Measurements from ENCODE around the gene ACAA1. TPM values are rescaled to one million over a fixed set of nuclear protein-coding genes. Genes with fewer than 3 reads are reported as not detected.

Gene ACAA1
- polyA plus RNA-seq, 1 experiment: 47.6 TPM

GRCh38 chr3:38149708-38150107, 12.8 kb upstream of the ACAA1 start:
- ChIA-PET POLR2A (no interaction called here), CTCF (no interaction called here)

GRCh38 chr3:38148311-38148882, 11.5 kb upstream of the ACAA1 start:
- Histone ChIP-seq H3K4me3 (ENCODE audit: low read depth, low read length) (no peak overlapping the region), H3K27ac (ENCODE audit: low read depth, low read length) (no peak overlapping the region), H3K9me3 (ENCODE audit: control insufficient read depth, insufficient read depth, low read length) (no peaks in the 10 kb centered on the region; the same call in 1 of the 2 replicates), H3K27me3 (ENCODE audit: control insufficient read depth, insufficient read depth, low read length) (no peaks in the 10 kb centered on the region)
- no peak for TF ChIP-seq CTCF (IDR thresholded peaks at IDR 0.05; ENCODE audit: low read depth, low read length)
- ChIA-PET POLR2A (no interaction called here), CTCF (interaction anchor here (0.7 kb wide), 1 partner anchor 332 kb away, joined by 3 read pairs; no protein-coding TSS in a partner anchor)
- DNase-seq (ENCODE audit: low read depth, low spot score): no peak

More at GRCh38 chr3:38149708-38150107, 12.8 kb upstream of the ACAA1 start:
- no peaks in the 10 kb centered on the region; the same call in 1 of the 2 replicates for H3K9me3 ChIP-seq (ENCODE audit: control insufficient read depth, insufficient read depth, low read length)
- H3K27me3 ChIP-seq (ENCODE audit: control insufficient read depth, insufficient read depth, low read length): no peaks in the 10 kb centered on the region
- H3K4me3 ChIP-seq (ENCODE audit: low read depth, low read length): no peak overlapping the region
- no peak for DNase-seq (ENCODE audit: low read depth, low spot score)
- no peak overlapping the region for H3K27ac ChIP-seq (ENCODE audit: low read depth, low read length)
- no peak for TF ChIP-seq CTCF (IDR thresholded peaks at IDR 0.05; ENCODE audit: low read depth, low read length)

GRCh38 chr3:38147421-38147820, 10.5 kb upstream of the ACAA1 start:
- CTCF ChIA-PET: no interaction called here
- no peak overlapping the region for H3K4me3 ChIP-seq (ENCODE audit: low read depth, low read length)
- H3K27ac ChIP-seq (ENCODE audit: low read depth, low read length): no peak overlapping the region
- DNase-seq (ENCODE audit: low read depth, low spot score): no peak
- no peaks in the 10 kb centered on the region; the same call in 1 of the 2 replicates for H3K9me3 ChIP-seq (ENCODE audit: control insufficient read depth, insufficient read depth, low read length)
- POLR2A ChIA-PET: no interaction called here
- no peak for TF ChIP-seq CTCF (IDR thresholded peaks at IDR 0.05; ENCODE audit: low read depth, low read length)
- no peaks in the 10 kb centered on the region for H3K27me3 ChIP-seq (ENCODE audit: control insufficient read depth, insufficient read depth, low read length)

GRCh38 chr3:38146504-38146903, 9.6 kb upstream of the ACAA1 start:
- H3K27me3 ChIP-seq (ENCODE audit: control insufficient read depth, insufficient read depth, low read length): no peaks in the 10 kb centered on the region
- CTCF ChIA-PET: no interaction called here
- no peak overlapping the region for H3K4me3 ChIP-seq (ENCODE audit: low read depth, low read length)
- H3K9me3 ChIP-seq (ENCODE audit: control insufficient read depth, insufficient read depth, low read length): no peaks in the 10 kb centered on the region; the same call in 1 of the 2 replicates
- POLR2A ChIA-PET: no interaction called here
- DNase-seq (ENCODE audit: low read depth, low spot score): no peak
- no peak overlapping the region for H3K27ac ChIP-seq (ENCODE audit: low read depth, low read length)
- TF ChIP-seq CTCF (IDR thresholded peaks at IDR 0.05; ENCODE audit: low read depth, low read length): no peak

- ChIA-PET POLR2A (no interaction called here), CTCF (no interaction called here)
- H3K27me3 ChIP-seq (ENCODE audit: control insufficient read depth, insufficient read depth, low read length): no peaks in the 10 kb centered on the region
- H3K27ac ChIP-seq (ENCODE audit: low read depth, low read length): no peak overlapping the region
- H3K9me3 ChIP-seq (ENCODE audit: control insufficient read depth, insufficient read depth, low read length): no peaks in the 10 kb centered on the region; the same call in none of the 2 replicates
- no peak for TF ChIP-seq CTCF (IDR thresholded peaks at IDR 0.05; ENCODE audit: low read depth, low read length)
- DNase-seq (ENCODE audit: low read depth, low spot score): no peak
- no peak overlapping the region for H3K4me3 ChIP-seq (ENCODE audit: low read depth, low read length)
Measured at GRCh38 chr3:38143511-38143910, 6.6 kb upstream of the ACAA1 start.

Measured in AG04450 (cell line).